Stimulated activated CD4-positive, alpha-beta T cell treated with anti-CD3 and anti-CD28 coated beads, Interleukin-4, amount 100 ng/mL, for 1 hour (primary cell): ENCODE results near the gene SLC25A23.

Experiments
- DNase-seq: peaks from one replicate; pipeline ENCODE4 v3.0.0-alpha.2; 2020

The SLC25A23 gene

GRCh38 chr19:6396305-6396704 is 63.3 kb downstream of the SLC25A23 start:
- DNase-seq: no peak

- DNase-seq: no peak
Observed at GRCh38 chr19:6394831-6395230, 64.8 kb downstream of the SLC25A23 start.

GRCh38 chr19:6393983-6394412 is 65.6 kb downstream of the SLC25A23 start:
- DNase-seq: peak; percentile 75

- peak; percentile 93 for DNase-seq
Observed at GRCh38 chr19:6393074-6393982, 66.3 kb downstream of the SLC25A23 start, which contains the start of gene GTF2F1. Gene GTF2F1 (minus strand): TSS chr19:6393164. CDS start chr19:6392995, 169 bp downstream.

GRCh38 chr19:6392221-6393073 is 67.1 kb downstream of the SLC25A23 start:
- DNase-seq: no peak
